PC-9 (cell line): ENCODE results near the gene SKAP2.

Source experiments
- CTCF ChIP-seq: fragments of 200-600 bp; sonication (generic); conservative IDR thresholded peaks from 2 replicates; pipeline ENCODE4 v1.6.1; 2017; ENCODE audit warnings: mixed run types, antibody characterized with exemption, mild to moderate bottlenecking, moderate library complexity
- EZH2 ChIP-seq: fragments of 200-600 bp; sonication (generic); IDR thresholded peaks from 2 replicates; pipeline ENCODE4 v1.8.0; 2017; ENCODE audit warnings: antibody characterized with exemption, low read depth

- TF ChIP-seq CTCF: no peak
- no peak for TF ChIP-seq EZH2
Observed at GRCh38 chr7:26910221-26910620, 45.8 kb upstream of the SKAP2 start.
